ENCODE measurements around the gene FAM107B. TPM values are rescaled to one million over a fixed set of nuclear protein-coding genes. Genes with fewer than 3 reads are reported as not detected.

Gene FAM107B
- total RNA-seq, 4 donors from 2014 or later = 24.1 to 69.7 (median 43.2) TPM

DNA sequence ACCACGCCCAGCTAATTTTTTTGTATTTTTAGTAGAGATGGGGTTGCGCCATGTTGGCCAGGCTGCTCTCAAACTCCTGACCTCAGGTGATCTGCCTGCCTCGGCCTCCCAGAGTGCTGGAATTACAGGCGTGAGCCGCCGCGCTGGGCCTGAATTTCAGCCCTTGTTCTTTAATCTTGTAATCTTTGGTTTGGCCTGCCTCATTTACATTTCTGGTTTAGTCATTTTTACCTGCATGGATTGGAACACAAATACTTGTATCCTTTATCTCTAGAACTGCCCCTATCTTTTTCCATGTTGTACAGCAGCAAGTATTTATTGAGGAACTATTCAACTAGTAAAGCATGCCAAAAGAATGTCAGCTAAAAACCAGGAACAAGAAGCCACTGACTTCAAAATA lies 248.4 kb downstream of the FAM107B start:
- no peak for DNase-seq

GRCh38 chr10:14524691-14525324 lies 249.9 kb downstream of the FAM107B start:
- peaks cover 0 to 2% of the 10 kb centered on the region in 2 donors for H3K36me3 ChIP-seq
- H3K4me3 ChIP-seq = no peak overlapping the region
- no peaks in the 10 kb centered on the region for H3K27me3 ChIP-seq
- no peaks in the 10 kb centered on the region for H3K9me3 ChIP-seq
- intact Hi-C loops (cut with DNase I; ENCODE audit: low total_unique reads) = no loop called here
- DNase-seq = no peak
- TF ChIP-seq POLR2A (IDR thresholded peaks at IDR 0.05) = no peak
- TF ChIP-seq, protein P1, sequence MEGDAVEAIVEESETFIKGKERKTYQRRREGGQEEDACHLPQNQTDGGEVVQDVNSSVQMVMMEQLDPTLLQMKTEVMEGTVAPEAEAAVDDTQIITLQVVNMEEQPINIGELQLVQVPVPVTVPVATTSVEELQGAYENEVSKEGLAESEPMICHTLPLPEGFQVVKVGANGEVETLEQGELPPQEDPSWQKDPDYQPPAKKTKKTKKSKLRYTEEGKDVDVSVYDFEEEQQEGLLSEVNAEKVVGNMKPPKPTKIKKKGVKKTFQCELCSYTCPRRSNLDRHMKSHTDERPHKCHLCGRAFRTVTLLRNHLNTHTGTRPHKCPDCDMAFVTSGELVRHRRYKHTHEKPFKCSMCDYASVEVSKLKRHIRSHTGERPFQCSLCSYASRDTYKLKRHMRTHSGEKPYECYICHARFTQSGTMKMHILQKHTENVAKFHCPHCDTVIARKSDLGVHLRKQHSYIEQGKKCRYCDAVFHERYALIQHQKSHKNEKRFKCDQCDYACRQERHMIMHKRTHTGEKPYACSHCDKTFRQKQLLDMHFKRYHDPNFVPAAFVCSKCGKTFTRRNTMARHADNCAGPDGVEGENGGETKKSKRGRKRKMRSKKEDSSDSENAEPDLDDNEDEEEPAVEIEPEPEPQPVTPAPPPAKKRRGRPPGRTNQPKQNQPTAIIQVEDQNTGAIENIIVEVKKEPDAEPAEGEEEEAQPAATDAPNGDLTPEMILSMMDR (IDR thresholded peaks at IDR 0.05) = no peak
- no peak overlapping the region for H3K27ac ChIP-seq
- no peaks in the 10 kb centered on the region for H3K4me1 ChIP-seq

More for the DNA sequence above, 248.4 kb downstream of the FAM107B start:
- no peak overlapping the region for H3K27ac ChIP-seq
- H3K27me3 ChIP-seq = no peaks in the 10 kb centered on the region
- H3K4me3 ChIP-seq = no peak overlapping the region
- no peaks in the 10 kb centered on the region for H3K9me3 ChIP-seq
- peaks cover 0 to 2% of the 10 kb centered on the region in 2 donors for H3K36me3 ChIP-seq
- intact Hi-C loops (cut with DNase I; ENCODE audit: low total_unique reads) = no loop called here
- TF ChIP-seq, protein P1 (IDR thresholded peaks at IDR 0.05) = no peak
- no peaks in the 10 kb centered on the region for H3K4me1 ChIP-seq

DNA sequence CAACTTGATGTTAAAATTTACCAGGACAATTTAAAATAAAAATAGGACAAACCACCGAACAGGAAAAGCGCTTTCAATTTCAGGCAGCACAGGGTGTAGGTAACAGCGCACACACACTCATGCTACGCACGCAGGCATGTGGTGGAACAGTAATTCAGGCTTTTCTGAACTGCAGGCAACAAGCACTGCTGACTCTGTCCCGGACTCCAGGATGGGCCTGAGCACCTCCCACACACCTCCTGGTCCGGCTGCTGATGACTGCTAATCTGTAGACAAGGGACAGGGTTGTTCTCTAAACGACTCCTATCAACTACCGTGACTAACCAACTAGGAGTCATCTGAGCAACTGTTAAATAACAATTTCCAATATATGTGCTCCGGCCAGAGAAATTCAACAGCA lies 251.4 kb downstream of the FAM107B start:
- H3K4me1 ChIP-seq = no peaks in the 10 kb centered on the region
- no peaks in the 10 kb centered on the region for H3K27me3 ChIP-seq
- TF ChIP-seq POLR2A (IDR thresholded peaks at IDR 0.05) = no peak
- TF ChIP-seq, protein P1 (IDR thresholded peaks at IDR 0.05) = no peak
- no peaks in the 10 kb centered on the region for H3K9me3 ChIP-seq
- intact Hi-C loops (cut with DNase I; ENCODE audit: low total_unique reads) = no loop called here
- DNase-seq = no peak
- no peak overlapping the region for H3K27ac ChIP-seq
- H3K4me3 ChIP-seq = no peak overlapping the region
- H3K36me3 ChIP-seq = no peaks in the 10 kb centered on the region

DNA sequence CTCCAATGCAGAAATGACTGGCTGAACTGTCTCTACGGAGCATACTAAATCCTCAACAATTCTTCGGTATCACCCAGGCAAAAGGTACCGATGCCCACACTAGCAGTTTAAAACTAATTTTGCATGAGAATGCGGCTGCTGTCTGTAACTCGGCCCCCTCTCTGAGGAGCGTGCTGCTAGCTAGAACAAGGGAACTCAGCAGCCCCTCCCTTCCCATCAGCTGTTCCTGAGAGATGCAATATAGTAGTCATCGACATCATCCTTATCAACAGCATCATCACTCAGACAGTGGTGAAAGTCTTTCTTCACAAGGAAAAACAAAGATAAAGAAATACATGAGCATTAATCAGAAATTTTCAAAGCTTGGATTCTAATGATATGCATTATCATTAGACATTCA lies 254.9 kb downstream of the FAM107B start:
- H3K27me3 ChIP-seq = no peaks in the 10 kb centered on the region
- intact Hi-C loops (cut with DNase I; ENCODE audit: low total_unique reads) = no loop called here
- no peaks in the 10 kb centered on the region for H3K9me3 ChIP-seq
- no peaks in the 10 kb centered on the region for H3K36me3 ChIP-seq
- DNase-seq = no peak
- no peak overlapping the region for H3K4me3 ChIP-seq
- H3K4me1 ChIP-seq = no peaks in the 10 kb centered on the region
- no peak overlapping the region for H3K27ac ChIP-seq
- no peak for TF ChIP-seq POLR2A (IDR thresholded peaks at IDR 0.05)
- TF ChIP-seq, protein P1 (IDR thresholded peaks at IDR 0.05) = no peak

DNA sequence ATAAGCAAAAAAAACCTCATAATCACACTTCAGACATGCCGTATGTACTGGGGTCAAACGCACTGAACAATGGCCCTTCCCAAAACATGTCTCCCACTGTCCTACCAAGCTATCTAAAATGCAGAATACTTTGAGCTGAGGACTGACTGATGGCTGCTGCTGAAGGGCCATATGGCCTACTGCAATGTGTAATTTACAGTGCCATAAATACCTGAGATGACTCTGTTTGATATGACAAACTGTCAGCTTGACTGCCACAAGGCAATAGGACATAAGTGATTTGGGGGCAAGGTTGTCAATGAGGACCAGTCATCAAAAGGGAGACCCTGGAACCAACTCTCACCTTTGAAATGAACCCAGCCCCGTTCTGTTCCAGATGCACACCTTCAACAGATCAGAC lies 256.5 kb downstream of the FAM107B start:
- Histone ChIP-seq H3K27me3 (no peaks in the 10 kb centered on the region), H3K9me3 (no peaks in the 10 kb centered on the region)

More for the DNA sequence above, 256.5 kb downstream of the FAM107B start:
- Histone ChIP-seq H3K4me3 (no peak overlapping the region), H3K4me1 (no peaks in the 10 kb centered on the region), H3K36me3 (no peaks in the 10 kb centered on the region), H3K27ac (no peak overlapping the region)
- DNase-seq = no peak
- TF ChIP-seq POLR2A (IDR thresholded peaks at IDR 0.05) = no peak
- TF ChIP-seq, protein P1 (IDR thresholded peaks at IDR 0.05) = no peak
- intact Hi-C loops (cut with DNase I; ENCODE audit: low total_unique reads) = no loop called here

Measured in uterus (tissue), 4 donors.